ENCODE results near the gene CILP. TPM values are rescaled to one million over a fixed set of nuclear protein-coding genes. Genes with fewer than 3 reads are reported as not detected.

CILP gene
- total and polyA plus RNA-seq, 2 of the 13 experiments (the other 11 are each of a cell fraction or from before 2014, with no cell fraction given), result 0.03 TPM; not detected in 1

DNA sequence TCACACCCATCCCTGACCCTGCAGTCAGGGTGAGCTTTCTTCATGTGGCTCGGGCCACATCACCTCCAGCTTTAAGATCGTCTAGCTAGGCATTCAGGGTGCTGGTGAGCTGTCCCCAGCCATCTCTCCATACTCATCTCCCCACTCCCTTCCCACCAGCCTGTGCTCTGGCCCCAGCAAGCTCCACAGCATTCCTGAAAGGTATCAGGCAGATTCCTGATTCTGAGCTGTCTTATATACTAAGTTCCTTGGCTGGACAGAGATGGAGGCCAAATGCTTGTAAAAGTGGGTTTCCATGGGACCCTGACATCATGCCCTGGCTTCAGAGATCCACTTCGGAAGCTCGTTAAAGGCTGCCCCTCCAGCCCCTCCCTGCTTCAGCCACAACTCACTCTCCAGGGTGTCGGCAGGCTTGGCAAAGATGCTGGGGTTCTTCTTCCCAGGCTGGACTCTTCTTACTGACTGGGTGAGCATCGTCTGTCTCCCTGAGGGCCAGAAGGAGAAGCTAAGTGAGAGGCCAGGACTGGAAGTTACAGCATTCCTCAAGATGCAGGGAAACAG is 3.9 kb downstream of the CILP start:
- ChIA-PET POLR2A (interaction anchor here (0.7 kb wide), 1 partner anchor 22 kb away, joined by 3 read pairs; no protein-coding TSS in a partner anchor), CTCF (ENCODE audit: low intra/inter-chr PET ratio, low total read pairs) (no interaction called here)
- ATAC-seq, result no peak
- H3K4me2 ChIP-seq (ENCODE audit: low read depth, low read length), result no peak overlapping the region
- intact Hi-C loops (cut with micrococcal nuclease; ENCODE audit: unreplicated experiment) (no loop called here), in situ Hi-C loops (cut with HindIII; ENCODE audit: extremely low pct_ligation_motif_present, low pct_unique_long_range_greater_than_20kb) (no loop called here)
- no peak overlapping the region for H2AFZ ChIP-seq (ENCODE audit: low read length)
- no peak for FAIRE-seq
- no peak overlapping the region for H3K4me3 ChIP-seq (replicated peaks in 1 of 3; ENCODE audit: insufficient read depth in 1 of 3, low read depth in 2 of 3, low read length in 3 of 3)
- no peaks in the 10 kb centered on the region for H3K79me2 ChIP-seq (ENCODE audit: insufficient read depth, low read length)
- no peaks in the 10 kb centered on the region for H4K20me1 ChIP-seq (ENCODE audit: insufficient read depth, low read length)
- DNase-seq (ENCODE audit: low spot score), result no peak
- no TSS peak for BruUV-seq (replicated peaks)
- H3K4me1 ChIP-seq (ENCODE audit: insufficient read depth, low read length), result peaks cover 8% of the 10 kb centered on the region
- H3K36me3 ChIP-seq (replicated peaks in 1 of 2; ENCODE audit: control insufficient read depth in 1 of 2, insufficient read depth in 2 of 2, low read length in 2 of 2), result no peaks in the 10 kb centered on the region
- H3K9me3 ChIP-seq (ENCODE audit: low read length), result no peaks in the 10 kb centered on the region
- no peak overlapping the region for H3K27ac ChIP-seq (ENCODE audit: extremely low read length, insufficient read depth, low read length)
- H3K27me3 ChIP-seq (ENCODE audit: control insufficient read depth in 1 of 2, insufficient read depth in 2 of 2, low read length in 2 of 2), result peaks cover 5 to 53% of the 10 kb centered on the region in 2 experiments; a peak in 4 of 5 replicates
- WGBS (ENCODE audit: low lambda C conversion rate), result 15% methylated on average over 6 of the region's 6 CpGs
- H3K9ac ChIP-seq (ENCODE audit: insufficient read depth, low read depth, low read length), result no peak overlapping the region
- TF ChIP-seq, protein P1, sequence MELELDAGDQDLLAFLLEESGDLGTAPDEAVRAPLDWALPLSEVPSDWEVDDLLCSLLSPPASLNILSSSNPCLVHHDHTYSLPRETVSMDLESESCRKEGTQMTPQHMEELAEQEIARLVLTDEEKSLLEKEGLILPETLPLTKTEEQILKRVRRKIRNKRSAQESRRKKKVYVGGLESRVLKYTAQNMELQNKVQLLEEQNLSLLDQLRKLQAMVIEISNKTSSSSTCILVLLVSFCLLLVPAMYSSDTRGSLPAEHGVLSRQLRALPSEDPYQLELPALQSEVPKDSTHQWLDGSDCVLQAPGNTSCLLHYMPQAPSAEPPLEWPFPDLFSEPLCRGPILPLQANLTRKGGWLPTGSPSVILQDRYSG (CRISPR knock-in tag; IDR thresholded peaks at IDR 0.05), result no peak
- TF ChIP-seq TOE1 (CRISPR knock-in tag; IDR thresholded peaks at IDR 0.05), result no peak
- no peak for TF ChIP-seq SNAI1 (CRISPR knock-in tag; IDR thresholded peaks at IDR 0.05; ENCODE audit: borderline replicate concordance)
- TF ChIP-seq, protein P2, sequence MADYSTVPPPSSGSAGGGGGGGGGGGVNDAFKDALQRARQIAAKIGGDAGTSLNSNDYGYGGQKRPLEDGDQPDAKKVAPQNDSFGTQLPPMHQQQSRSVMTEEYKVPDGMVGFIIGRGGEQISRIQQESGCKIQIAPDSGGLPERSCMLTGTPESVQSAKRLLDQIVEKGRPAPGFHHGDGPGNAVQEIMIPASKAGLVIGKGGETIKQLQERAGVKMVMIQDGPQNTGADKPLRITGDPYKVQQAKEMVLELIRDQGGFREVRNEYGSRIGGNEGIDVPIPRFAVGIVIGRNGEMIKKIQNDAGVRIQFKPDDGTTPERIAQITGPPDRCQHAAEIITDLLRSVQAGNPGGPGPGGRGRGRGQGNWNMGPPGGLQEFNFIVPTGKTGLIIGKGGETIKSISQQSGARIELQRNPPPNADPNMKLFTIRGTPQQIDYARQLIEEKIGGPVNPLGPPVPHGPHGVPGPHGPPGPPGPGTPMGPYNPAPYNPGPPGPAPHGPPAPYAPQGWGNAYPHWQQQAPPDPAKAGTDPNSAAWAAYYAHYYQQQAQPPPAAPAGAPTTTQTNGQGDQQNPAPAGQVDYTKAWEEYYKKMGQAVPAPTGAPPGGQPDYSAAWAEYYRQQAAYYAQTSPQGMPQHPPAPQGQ (CRISPR knock-in tag; IDR thresholded peaks at IDR 0.05; ENCODE audit: borderline replicate concordance), result no peak
- TF ChIP-seq NFE2L1 (CRISPR knock-in tag; IDR thresholded peaks at IDR 0.05; ENCODE audit: borderline replicate concordance), result no peak
- TF ChIP-seq RELA (CRISPR knock-in tag; IDR thresholded peaks at IDR 0.05), result no peak
- TF ChIP-seq, protein P3, sequence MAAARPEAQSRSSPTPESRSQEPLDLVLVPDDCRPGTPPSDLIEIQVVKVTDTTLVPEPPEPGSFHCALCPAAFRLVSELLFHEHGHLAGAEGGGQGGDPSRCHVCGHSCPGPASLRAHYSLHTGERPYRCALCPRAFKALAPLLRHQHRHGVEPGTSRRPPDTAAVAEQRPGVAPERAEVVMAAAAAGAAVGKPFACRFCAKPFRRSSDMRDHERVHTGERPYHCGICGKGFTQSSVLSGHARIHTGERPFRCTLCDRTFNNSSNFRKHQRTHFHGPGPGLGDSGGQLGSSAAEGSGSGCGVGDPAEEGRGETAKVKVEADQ (CRISPR knock-in tag; IDR thresholded peaks at IDR 0.05; ENCODE audit: borderline replicate concordance), result no peak
- TF ChIP-seq CBX2 (IDR thresholded peaks at IDR 0.05; ENCODE audit: low read depth, low read length), result no peak
- TF ChIP-seq CBX2 (CRISPR knock-in tag; IDR thresholded peaks at IDR 0.05; ENCODE audit: low read depth), result no peak
- TF ChIP-seq ZNF530 (CRISPR knock-in tag; IDR thresholded peaks at IDR 0.05; ENCODE audit: low read depth), result no peak
- TF ChIP-seq, protein P4, sequence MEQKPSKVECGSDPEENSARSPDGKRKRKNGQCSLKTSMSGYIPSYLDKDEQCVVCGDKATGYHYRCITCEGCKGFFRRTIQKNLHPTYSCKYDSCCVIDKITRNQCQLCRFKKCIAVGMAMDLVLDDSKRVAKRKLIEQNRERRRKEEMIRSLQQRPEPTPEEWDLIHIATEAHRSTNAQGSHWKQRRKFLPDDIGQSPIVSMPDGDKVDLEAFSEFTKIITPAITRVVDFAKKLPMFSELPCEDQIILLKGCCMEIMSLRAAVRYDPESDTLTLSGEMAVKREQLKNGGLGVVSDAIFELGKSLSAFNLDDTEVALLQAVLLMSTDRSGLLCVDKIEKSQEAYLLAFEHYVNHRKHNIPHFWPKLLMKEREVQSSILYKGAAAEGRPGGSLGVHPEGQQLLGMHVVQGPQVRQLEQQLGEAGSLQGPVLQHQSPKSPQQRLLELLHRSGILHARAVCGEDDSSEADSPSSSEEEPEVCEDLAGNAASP (CRISPR knock-in tag; IDR thresholded peaks at IDR 0.05; ENCODE audit: borderline replicate concordance), result no peak
- TF ChIP-seq ZNF614 (CRISPR knock-in tag; IDR thresholded peaks at IDR 0.05; ENCODE audit: borderline replicate concordance), result no peak
- TF ChIP-seq, protein P5, sequence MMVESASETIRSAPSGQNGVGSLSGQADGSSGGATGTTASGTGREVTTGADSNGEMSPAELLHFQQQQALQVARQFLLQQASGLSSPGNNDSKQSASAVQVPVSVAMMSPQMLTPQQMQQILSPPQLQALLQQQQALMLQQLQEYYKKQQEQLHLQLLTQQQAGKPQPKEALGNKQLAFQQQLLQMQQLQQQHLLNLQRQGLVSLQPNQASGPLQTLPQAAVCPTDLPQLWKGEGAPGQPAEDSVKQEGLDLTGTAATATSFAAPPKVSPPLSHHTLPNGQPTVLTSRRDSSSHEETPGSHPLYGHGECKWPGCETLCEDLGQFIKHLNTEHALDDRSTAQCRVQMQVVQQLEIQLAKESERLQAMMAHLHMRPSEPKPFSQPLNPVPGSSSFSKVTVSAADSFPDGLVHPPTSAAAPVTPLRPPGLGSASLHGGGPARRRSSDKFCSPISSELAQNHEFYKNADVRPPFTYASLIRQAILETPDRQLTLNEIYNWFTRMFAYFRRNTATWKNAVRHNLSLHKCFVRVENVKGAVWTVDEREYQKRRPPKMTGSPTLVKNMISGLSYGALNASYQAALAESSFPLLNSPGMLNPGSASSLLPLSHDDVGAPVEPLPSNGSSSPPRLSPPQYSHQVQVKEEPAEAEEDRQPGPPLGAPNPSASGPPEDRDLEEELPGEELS (CRISPR knock-in tag; IDR thresholded peaks at IDR 0.05), result no peak
- no peak for TF ChIP-seq DR1 (CRISPR knock-in tag; IDR thresholded peaks at IDR 0.05)
